Ishikawa (cell line): ENCODE results near the gene ARID5B.
A peak's percentile ranks its signal among the peaks of the same experiment; 100 is the strongest.

Experiments
- CEBPB ChIP-seq: IDR thresholded peaks from 2 replicates; pipeline ENCODE4 v1.6.1; 2012
- EGR1 ChIP-seq: IDR thresholded peaks from 2 replicates; pipeline ENCODE4 v1.6.1; 2012
- EP300 ChIP-seq: IDR thresholded peaks from 2 replicates; pipeline ENCODE4 v1.6.1; 2012; ENCODE audit warnings: borderline replicate concordance
- FOXM1 ChIP-seq: IDR thresholded peaks from 2 replicates; pipeline ENCODE4 v1.6.1; 2012; ENCODE audit warnings: low read depth, borderline replicate concordance
- NFIC ChIP-seq: IDR thresholded peaks from 2 replicates; pipeline ENCODE4 v1.6.1; 2012
- RAD21 ChIP-seq: IDR thresholded peaks from 2 replicates; pipeline ENCODE4 v1.6.1; 2012; ENCODE audit warnings: low read depth
- TAF1 ChIP-seq: IDR thresholded peaks from 2 replicates; pipeline ENCODE4 v1.6.1; 2012; ENCODE audit warnings: low read depth, mild to moderate bottlenecking
- TCF12 ChIP-seq: IDR thresholded peaks from 2 replicates; pipeline ENCODE4 v1.6.1; 2012; ENCODE audit warnings: low read depth
- TEAD4 ChIP-seq: IDR thresholded peaks from 2 replicates; pipeline ENCODE4 v1.6.1; 2012
- YY1 ChIP-seq: IDR thresholded peaks from 2 replicates; pipeline ENCODE4 v1.6.1; 2012; ENCODE audit warnings: low read depth
- ZBTB7A ChIP-seq: IDR thresholded peaks from 2 replicates; pipeline ENCODE4 v1.6.1; 2012; ENCODE audit warnings: low read depth
- TF ChIP-seq, protein P1 (sequence below): IDR thresholded peaks from 2 replicates; pipeline ENCODE4 v1.6.1; 2012; ENCODE audit warnings: low read depth, mild to moderate bottlenecking
- TF ChIP-seq, protein P2 (sequence below): IDR thresholded peaks from 2 replicates; pipeline ENCODE4 v1.6.1; 2012
- TF ChIP-seq, protein P3 (sequence below): IDR thresholded peaks from 2 replicates; pipeline ENCODE4 v1.6.1; 2012

Gene ARID5B

DNA sequence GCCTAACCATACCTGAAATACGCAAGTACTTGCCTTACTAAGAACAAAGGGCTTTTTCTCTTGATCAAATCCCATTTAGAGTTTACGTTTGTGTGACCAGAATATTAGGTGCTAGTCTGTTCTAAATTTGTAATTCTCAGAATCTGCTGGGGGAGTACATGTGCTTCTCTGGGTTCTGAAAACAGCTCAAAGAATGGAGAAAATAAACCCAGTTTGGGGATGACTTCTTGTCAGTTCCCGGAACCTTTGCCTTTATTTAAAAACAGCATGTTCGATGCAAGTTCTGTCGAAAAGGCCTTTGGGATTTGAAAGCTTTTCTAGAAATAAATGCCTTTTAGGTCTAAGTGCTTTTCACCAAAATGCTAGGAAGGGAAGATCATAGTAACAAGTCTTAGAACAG lies 147.0 kb downstream of the ARID5B start:
- TF ChIP-seq ZBTB7A, result no peak
- TF ChIP-seq EGR1, result no peak
- TF ChIP-seq TAF1, result no peak
- TF ChIP-seq, protein P1, sequence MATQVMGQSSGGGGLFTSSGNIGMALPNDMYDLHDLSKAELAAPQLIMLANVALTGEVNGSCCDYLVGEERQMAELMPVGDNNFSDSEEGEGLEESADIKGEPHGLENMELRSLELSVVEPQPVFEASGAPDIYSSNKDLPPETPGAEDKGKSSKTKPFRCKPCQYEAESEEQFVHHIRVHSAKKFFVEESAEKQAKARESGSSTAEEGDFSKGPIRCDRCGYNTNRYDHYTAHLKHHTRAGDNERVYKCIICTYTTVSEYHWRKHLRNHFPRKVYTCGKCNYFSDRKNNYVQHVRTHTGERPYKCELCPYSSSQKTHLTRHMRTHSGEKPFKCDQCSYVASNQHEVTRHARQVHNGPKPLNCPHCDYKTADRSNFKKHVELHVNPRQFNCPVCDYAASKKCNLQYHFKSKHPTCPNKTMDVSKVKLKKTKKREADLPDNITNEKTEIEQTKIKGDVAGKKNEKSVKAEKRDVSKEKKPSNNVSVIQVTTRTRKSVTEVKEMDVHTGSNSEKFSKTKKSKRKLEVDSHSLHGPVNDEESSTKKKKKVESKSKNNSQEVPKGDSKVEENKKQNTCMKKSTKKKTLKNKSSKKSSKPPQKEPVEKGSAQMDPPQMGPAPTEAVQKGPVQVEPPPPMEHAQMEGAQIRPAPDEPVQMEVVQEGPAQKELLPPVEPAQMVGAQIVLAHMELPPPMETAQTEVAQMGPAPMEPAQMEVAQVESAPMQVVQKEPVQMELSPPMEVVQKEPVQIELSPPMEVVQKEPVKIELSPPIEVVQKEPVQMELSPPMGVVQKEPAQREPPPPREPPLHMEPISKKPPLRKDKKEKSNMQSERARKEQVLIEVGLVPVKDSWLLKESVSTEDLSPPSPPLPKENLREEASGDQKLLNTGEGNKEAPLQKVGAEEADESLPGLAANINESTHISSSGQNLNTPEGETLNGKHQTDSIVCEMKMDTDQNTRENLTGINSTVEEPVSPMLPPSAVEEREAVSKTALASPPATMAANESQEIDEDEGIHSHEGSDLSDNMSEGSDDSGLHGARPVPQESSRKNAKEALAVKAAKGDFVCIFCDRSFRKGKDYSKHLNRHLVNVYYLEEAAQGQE, result no peak
- TF ChIP-seq FOXM1, result no peak
- TF ChIP-seq TEAD4, result no peak

DNA sequence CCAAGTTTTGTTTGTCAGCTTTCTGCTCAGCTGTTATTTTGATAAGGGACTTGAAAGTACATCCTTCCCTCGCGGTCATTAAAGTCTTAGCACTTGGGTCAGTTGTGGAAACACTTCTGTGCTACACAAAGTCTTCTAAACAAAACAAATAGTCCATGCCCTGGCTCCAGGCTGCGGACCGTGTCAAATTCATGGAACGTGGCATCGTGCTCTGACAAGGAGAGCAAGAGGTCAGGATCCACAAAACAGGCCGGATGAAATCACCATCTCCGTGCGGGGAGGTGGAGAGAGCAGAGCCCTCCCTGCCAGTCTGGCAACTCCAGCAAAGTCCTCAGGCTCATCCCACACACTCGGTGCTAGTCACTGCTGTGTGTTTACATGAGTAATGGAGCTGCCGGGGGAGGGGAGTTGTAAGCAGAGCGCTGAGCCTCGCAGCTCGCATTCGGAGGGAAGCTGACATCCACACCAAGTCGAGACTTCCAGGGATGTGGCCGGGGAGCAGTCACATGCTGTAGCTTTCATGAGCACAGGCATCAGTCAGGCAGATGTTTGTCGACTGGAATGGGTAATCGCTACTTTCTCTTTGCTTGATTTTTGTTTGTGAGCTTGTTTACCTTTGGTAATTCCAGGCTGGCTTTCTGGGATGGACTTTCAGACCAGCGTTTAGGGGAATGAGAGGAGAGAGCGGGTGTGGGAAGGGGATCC lies 147.6 kb downstream of the ARID5B start:
- TF ChIP-seq TAF1, result no peak
- TF ChIP-seq, protein P2, sequence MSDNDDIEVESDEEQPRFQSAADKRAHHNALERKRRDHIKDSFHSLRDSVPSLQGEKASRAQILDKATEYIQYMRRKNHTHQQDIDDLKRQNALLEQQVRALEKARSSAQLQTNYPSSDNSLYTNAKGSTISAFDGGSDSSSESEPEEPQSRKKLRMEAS, result peak; percentile 49; the same call in 1 of the 2 replicates
- no peak for TF ChIP-seq EGR1

DNA sequence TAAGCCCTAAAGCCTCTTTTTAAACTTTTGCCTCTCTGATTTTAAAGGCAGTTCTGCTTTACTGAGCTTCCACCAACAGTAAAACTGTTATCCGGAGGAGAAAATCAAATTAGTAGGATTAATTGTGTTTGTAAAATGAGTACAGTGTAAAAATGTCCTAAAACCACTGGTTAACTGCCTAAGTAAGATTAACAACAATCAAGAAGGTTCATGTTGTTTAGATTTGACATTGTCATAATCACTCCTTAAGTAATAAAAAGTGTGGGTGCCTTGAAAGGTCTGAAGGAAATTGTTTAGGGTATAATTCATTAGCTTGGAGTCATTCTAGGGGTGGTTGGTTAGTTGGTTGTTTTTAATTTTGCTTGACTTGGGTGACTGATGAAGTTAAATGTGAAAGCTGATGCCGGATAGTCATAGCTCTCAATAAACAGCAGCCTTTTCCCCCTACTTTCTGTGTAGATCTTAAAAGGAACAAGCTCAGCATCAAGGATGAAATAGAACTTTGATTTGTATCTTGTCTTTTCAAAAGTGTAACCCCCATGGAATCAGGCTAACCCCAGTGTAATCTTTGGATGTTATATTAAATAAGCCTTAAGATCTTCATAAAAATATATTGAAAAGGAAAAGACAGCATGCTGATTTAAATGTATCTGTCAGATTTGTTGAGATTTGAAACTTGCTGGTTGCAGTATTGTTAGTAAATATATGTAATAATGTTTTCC lies 148.3 kb downstream of the ARID5B start:
- TF ChIP-seq TEAD4 (no peak), EGR1 (no peak)
- TF ChIP-seq, protein P1, result no peak

DNA sequence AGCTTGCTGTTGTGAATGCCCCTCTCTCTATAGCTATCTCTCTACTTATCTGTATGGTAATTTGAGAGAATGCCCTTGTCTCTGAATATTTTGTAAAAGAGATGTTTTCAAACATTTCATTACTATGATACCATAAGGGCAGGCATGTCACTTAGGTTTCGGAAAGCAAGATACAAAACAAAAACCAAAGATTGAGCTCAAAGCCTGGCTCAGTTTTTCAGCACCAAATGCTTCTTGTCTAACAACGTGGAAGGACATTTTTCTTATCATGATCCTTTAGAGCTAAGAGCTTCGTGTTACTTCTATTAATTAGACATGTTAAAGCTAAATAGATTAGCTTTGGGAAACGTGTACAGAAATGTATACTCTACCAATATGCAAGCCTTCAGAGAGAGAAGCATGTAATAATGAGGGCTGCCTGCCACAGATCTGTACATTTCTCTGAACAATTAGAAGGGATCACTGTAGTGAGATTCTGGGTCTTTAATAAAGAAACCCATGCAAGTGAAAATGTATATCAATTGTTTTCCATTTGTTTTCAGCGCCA lies 148.9 kb downstream of the ARID5B start:
- TF ChIP-seq TEAD4 (no peak), ZBTB7A (no peak), TCF12 (no peak), RAD21 (no peak), YY1 (no peak), EGR1 (no peak)
- TF ChIP-seq, protein P2, result no peak

DNA sequence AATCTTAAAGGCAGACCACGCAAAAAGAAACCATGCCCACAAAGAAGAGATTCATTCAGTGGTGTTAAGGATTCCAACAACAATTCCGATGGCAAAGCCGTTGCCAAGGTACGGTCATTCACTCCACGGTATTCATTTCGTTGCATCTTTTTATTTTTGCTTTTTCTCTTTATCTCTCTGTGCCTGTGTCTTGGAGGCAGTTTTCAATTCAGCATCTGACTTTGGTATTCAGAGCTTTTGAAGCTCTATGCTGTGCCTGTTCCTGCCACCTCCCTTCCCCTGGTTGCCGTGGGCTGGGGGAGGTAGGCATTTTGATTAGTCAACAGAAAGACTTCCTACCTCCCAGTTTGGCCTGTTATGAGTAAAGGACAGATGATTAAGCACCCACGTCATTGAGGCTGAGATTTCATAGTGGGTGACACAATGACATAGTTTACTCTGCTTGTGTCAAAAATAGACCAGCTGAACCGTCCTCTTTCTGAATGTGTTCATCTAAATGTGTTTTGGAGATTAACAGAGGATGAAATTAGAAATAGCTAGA lies 149.5 kb downstream of the ARID5B start:
- no peak for TF ChIP-seq YY1
- no peak for TF ChIP-seq EGR1
- no peak for TF ChIP-seq EP300
- TF ChIP-seq RAD21, result no peak
- TF ChIP-seq, protein P3, sequence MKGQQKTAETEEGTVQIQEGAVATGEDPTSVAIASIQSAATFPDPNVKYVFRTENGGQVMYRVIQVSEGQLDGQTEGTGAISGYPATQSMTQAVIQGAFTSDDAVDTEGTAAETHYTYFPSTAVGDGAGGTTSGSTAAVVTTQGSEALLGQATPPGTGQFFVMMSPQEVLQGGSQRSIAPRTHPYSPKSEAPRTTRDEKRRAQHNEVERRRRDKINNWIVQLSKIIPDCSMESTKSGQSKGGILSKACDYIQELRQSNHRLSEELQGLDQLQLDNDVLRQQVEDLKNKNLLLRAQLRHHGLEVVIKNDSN, result no peak
- TF ChIP-seq ZBTB7A, result no peak
- TF ChIP-seq, protein P1, result no peak
- TF ChIP-seq, protein P2, result no peak
- no peak for TF ChIP-seq TAF1

DNA sequence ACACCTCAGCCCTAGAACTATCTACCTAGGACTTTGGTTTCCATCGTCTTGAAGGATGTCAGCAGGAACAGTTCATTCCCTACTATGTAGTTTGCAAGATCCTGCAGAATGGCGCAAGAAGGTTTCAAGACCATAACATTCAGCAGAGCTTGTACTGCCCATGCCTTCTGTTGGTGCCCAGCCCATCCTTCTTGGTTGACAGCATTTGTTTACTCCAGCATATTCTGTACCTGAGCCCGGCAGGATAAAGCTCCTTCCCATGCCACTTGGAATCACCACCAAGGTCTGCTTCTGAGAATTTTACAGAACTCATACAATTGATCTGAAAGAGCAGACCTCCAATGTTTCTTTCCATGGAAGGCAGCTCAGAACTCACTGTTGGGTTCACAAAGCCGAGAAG lies 150.8 kb downstream of the ARID5B start:
- TF ChIP-seq, protein P3, result no peak
- no peak for TF ChIP-seq EGR1
- TF ChIP-seq TAF1, result no peak
- TF ChIP-seq, protein P1, result no peak
- no peak for TF ChIP-seq YY1
- TF ChIP-seq FOXM1, result no peak
- no peak for TF ChIP-seq TCF12
- TF ChIP-seq NFIC, result no peak
- no peak for TF ChIP-seq CEBPB
- no peak for TF ChIP-seq EP300
- no peak for TF ChIP-seq TEAD4
- TF ChIP-seq, protein P2, result no peak
- no peak for TF ChIP-seq ZBTB7A
- TF ChIP-seq RAD21, result no peak
